ENCODE data around the gene CREBBP.

The CREBBP gene

DNA sequence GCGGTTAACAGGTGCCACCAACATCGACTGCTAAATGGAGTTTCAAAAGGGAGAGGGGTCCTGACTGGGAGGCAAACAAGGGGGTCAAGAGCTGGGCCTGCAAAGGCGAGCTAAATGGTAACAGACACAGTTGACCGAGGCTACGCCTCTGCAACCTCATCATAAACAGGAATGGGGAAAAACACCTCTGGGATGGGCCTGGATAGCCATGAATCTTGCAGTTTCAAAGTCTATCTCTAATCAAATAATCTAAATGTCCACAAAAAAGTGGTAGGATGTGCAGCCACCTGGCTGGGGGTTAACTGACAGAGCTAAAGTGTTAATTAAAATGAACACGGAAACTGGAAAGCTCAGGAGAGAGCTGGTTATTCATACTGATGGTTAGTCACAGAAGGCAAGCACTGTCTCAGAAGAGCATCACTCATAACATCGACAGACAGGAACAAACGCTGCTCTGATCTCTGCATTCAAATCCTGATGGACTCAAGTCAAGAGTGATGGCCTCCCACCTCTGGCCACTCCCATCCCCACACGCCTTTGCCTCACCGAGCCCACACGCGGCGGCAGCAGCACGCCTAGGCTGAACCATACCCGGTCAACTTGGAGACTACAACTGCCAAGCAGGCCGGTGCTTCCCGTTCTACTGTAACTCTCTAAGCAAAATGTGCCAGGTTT is 56.3 kb downstream of the CREBBP start:
- DNase-seq (ENCODE audit: low spot score), result no peak

DNA sequence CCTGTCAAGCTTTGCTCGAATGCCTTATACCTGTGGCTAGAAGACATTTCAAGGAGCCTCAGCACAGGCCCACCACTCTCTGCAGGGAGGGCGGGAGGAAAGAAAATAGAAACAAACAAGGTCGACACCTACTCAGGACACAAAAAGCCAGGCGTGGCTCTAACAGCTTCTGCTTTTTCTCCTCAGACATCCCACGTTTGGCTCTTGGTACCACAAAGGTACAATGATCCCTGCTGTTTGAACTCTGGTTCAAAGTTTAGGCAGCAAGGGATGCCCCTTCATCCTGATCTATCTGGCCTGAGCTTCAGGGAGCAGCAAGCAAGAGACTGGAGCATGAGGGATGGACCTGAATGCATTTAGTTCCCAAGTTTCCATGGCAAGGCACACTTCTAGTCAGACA is 57.1 kb downstream of the CREBBP start:
- DNase-seq (ENCODE audit: low spot score), result no peak

DNA sequence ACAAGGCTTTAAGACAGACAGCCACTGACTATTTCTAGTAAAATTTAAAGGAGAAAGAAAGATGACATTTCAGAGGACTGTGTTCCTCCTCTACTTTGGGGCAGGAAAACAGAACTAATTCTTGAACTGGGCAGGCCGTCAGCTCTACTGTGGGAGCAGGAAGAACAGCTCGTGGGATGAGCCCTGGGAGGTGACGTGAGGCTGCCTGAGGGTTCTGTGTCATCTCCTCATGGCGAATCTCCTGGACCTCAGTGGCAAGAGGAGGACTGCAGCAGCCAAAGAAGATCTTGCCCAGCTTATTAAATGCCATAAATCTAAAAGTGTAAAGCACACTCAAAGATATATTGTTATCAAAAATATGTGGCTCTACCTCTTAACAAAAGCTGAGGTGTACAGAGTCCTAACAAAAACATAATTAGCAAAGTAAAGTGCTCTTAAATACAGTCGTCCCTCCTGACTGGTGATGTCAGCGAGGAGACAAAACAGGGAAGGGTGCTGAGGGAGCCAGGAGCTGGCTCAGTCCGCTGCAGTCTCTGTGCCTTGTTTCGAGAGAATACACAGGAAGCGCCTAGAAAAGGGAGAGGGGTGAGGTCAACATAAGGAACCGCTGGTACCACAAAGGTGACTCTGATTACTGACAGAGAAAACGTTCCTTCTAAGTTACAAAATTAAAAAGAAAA is 58.0 kb downstream of the CREBBP start:
- DNase-seq (ENCODE audit: low spot score), result no peak

DNA sequence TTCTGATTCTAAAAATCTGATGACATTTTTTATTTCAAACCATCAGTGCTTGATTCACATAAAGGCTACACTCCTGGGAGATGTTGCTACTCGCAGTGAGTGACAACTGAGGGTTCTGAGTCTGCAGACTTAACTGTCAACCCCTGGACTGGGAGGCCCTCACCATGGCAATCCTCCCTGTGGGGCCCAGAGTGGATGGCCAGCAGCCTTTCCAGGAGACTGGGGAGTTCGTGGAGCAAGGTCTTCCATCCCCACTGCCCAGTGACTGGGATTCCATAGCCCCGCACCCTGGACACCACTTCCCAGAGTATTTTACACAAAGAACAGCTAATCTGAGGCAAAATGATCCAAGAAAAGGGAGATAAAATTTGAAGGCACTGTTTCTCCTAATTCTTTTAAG is 59.3 kb downstream of the CREBBP start:
- no peak for DNase-seq (ENCODE audit: low spot score)

DNA sequence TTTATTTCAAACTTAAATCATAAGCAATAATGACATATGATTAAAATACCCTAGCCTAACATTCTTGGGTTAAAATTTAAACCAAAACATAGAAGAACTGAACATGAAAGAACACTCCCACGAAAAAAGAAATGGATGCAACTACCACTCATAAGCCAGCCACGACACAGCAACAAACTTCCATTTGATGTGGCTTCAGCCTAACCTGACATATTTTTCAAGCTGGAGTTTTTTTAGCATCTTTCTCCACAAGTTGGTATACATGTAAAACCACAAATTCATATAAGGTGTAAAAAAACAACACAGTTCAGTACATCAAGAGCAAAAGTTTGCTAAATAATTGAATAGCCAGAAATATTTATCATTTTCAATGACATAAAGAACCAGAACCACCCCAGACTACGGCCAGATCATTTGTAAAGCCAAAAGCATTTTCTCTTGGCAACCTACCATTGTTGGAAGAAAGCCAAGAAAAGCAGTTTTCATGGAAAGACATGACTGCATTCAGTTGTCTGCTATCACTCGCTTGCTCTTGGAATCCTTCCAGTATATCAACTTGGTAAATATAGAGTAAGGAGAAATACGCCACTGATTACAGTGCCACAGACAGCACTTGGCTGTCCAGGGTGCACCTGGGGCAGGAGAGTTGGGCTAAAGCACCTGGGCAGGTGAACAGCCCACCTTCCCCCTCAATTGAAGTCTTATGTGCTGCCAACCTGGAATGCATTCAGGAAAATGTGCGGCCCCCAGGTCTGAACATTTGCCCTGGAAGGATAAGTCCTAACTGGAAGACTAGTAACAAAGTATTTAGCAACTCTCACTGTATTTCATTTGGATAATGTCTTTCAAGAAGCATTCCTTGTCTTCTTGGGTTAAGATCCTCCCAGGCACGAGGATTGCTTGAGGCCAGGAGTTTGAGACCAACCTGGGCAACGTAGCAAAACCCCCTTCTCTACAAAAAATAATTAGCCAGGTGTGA is 60.5 kb downstream of the CREBBP start:
- peak; percentile 78 for DNase-seq (ENCODE audit: low spot score)

DNA sequence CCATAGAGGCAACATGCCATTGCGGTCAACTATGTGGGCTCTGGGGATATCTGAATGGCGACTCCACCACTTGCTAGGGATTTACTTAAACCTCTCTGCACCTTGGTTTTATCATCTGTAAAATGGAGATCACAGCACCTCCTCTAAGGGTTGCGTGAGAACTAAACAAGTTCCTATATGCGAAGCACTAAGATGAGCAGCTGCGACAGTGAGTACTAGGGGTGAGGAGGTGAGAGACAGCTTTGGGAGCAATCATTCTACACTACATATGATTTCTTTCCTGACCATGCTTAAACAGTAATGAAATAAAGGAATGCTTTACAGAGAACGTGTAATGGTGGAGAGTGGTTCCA is 61.4 kb downstream of the CREBBP start:
- DNase-seq (ENCODE audit: low spot score), result no peak

DNA sequence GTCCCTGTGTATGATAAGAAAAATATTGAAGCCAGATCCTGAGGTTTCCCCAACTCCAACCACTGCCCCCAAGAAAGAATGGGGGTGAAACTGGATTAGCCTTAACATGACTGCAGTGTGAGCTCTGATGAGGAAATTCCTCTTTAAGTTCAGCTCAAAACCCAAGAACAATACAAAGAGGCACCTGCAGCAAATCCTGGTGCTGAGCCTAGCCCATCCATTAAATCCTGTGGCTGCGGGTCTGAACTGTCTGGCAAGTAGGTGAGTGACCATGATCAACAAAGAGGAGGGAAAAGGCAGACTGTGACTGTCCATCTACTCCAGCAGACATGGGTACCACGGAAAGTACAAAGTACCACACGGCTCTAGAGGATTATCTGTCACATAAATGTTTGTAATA is 64.2 kb downstream of the CREBBP start:
- DNase-seq (ENCODE audit: low spot score), result no peak

DNA sequence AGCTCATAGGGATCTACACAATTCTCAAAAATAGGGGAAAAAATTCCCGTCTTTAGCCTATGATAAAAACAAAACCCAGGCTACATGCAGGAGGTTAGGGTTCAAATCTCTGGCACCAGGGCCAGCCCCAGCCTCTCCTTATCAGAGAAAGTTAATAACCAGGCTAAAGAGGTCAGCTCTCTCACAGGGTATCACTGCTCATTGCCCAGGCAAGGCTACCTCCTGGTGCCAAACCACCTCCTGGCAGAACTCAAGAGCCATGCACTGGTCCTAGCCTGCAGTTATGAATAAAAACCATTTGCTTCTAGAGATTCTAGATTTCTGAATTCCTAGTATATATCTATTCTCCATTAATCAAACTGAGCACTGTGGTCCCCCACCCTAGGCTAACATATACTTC is 65.8 kb downstream of the CREBBP start:
- DNase-seq (ENCODE audit: low spot score), result no peak

DNA sequence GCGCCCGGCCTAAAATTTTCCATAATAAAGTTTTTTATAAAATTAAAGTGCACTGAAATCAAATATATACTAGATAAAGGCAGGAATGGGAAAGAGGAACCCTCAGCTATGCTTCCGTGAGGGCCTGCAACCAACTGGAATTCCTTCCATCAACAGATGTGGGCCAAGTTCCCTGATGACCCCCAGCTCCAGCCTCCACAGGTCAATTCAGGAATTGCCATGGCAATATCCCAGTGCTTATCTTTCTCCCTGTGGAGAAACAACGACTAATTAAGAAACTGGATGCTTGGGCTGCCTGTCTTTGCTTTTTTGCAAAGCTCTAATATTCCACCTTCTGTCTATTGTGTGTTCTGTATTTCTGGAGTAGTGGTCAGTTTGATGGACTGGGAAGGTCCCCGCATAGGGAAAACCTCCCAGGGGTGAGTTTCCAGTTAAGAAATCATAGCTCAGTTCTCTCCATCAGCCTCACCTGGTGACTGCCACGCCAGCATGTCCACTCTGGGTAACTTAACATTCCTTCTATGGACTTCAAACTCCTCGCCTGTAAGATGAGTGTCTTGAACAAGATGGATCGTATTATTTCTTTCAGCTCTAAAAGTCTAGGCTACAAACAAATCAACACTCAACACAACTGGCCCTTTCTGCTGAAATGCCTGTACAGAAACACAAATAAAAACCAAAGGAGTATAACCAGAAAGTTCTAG is 67.9 kb downstream of the CREBBP start:
- no peak for DNase-seq (ENCODE audit: low spot score)

DNA sequence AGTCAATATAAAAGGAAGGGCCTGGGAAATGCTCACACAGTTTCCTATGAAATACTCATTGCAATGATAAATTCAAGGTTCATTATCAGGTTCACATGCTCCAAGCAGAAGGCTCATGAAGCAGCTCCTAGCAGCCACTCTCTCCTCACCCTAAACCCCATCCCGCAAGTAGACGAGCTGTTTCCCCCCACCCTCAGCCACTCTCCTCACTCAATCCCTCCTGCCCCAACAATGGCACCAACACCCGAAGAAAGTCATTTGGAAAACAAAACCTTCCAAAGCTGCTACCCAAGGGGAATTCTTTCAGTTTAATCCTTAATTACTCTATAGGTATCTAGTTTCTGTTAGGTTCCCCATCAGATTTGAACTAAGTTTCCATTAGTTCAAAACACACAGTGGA is 69.7 kb downstream of the CREBBP start:
- DNase-seq (ENCODE audit: low spot score), result no peak

DNA sequence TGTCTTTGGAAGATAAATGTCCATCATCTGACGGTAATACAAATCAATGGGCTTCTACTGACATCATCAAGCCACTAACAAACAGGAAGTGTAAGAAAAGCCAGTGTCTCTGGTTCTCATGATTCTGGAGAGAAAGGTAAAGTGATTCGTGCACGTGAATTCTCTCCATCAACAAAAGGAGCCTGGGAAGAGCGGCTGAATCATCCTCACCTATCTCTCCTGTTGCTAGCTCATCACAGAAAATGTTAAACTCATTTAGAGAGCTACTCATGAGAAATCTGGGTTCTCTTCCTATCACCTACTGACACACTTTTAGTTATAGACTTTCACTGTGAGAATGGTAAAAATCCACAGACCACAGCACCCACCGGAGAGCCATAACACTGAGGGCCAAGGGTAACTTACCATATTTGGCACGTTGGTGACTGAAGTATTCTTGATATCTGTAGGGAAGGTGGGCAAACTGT is 70.3 kb downstream of the CREBBP start:
- DNase-seq (ENCODE audit: low spot score), result no peak

DNA sequence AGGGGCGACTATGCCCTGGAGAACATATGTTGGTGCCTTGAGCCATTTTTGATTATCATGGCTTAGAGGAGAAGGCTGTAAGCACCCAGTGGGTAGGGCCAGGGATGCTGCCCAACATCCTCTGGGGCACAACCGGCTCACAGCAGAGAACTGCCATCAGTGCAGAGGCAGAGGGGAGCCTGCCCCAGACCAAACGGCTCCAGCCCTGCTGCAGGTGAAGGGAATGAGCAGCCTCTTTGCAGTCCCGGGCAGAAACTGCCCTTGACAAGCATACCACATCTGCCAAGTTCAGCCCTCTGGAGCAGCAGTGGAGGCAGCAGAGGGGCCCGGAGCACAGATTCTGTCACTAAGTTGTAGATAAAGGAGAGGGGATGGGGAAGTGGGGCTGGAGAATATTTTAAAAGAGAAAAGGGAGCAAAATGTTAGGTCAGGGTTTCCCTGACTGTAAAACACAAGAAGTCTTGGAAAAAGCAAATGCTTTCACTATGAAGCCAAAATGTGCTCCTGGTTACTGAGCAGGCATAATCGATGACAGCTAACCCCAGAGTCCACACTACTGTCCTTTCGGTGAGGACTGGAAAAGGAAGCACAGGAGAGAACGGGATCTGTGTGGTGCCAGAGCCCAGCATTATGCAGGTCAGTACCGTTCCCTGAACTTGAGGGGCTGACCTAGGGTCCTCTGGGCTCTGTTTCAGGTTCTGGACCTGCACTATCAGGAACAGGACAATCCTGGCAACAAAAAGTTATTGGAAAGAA is 72.0 kb downstream of the CREBBP start:
- DNase-seq (ENCODE audit: low spot score), result no peak

DNA sequence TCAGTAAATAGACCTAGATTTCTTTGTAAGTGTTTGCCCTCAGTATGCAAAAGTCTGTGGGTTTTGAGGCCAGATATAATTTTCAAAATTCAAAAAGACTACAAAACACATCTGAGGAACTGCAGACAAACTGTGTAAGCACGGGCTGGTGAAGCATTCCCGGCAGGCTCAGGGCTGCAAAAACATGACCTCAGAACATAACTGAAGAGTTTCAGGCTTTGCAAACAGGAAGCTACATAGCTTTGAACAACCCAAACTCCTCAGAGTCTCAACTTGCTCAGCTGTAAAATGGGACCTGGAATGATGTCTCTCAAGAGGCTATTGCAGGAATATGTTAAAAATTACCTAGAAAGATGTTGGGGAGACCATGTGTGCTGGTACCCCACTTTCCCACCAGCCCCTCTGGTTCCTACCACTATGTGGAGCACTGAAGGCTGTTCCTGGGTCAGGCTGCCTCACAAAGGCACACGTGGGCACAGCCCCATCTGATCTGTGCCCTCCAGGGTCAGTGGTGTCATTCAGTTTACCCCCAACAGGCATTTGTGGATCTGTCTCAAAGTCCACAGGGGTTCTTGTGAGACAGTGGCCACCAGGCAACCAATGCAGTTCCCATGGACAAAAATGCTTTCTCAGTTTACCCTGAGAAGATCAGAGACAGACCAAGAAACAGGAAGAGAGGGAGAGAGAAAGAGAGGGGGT is 72.9 kb downstream of the CREBBP start:
- DNase-seq (ENCODE audit: low spot score), result no peak

DNA sequence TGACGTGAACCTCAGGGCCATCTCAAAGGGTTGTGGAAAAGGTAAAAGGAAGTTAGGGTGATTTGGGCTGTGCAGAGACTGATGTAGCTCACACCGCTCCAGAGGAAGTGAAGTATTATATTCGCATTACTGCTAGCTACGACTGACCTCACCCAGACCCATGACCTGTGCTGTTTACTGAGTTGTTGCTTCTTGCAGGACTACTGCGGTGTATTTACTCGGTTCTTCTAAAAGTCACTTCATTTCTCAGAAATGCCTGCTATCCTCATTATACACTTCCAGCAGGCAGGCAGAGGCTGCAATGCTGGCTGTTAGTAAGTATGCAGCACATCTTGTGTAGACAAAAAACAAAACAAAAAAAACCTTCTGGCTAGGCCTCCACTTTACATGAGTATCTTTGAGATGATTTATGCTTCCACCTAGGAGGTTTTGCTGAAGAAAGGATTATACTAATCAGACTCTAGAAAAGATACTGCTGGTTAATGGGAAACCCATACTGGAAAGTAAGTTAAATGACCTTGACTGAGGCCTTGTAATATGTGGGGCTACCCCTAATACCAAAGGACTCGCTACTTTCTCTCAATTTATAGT is 76.0 kb downstream of the CREBBP start:
- no peak for DNase-seq (ENCODE audit: low spot score)

DNA sequence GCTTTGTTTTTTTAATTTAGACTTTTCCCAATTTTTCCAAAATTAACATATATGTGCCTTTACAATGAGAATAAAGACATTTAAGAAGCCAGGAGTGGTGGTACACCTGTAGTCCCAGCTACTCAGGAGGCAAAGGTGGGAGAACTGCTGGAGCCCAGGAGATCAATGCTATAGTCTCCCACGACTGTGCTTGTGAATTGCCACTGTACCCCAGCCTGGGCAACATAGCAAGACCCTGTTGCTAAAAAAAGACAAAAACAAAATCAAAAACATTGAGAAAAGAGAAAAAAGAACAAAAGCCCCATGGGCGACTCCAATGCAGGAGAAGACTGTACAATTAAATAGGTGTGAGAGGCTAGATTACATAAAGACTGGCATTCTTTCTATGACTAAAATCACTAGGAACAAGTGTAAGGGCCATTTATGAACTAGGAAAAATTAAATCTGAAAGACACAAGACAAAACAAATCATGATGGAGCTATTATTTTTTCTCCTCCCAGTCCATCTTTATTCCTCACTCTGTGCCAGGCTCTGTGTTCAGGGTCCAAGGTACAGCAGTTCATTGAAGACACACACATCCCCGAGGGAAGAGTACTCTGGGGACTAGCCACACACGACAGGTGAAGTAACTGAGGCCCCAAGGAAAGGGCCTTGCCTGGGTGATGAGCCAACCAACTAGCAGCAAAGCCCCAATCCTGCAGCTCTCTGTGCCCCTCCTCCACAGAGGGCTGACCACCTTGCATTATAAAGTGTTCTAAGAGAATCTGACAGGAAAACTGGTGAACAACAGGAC is 79.8 kb downstream of the CREBBP start:
- DNase-seq (ENCODE audit: low spot score), result no peak

DNA sequence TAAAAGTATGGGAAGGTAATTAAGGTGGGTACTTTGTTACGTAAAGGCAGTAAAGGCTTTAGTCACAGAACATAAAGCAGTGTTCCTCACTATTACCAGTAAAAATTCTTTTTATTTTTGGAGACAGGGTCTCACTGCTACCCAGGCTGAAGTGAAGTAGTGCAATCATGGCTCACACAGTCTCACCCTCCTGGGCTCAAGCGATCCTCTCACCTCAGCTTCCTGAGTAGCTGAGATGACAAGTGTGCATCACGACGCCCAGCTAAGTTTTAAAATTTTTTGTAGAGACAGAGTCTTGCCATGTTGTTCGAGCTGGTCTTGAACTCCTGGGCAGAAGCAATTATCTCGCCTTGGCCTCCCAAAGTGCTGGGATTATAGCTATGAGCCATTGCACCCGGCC is 80.5 kb downstream of the CREBBP start:
- no peak for DNase-seq (ENCODE audit: low spot score)

DNA sequence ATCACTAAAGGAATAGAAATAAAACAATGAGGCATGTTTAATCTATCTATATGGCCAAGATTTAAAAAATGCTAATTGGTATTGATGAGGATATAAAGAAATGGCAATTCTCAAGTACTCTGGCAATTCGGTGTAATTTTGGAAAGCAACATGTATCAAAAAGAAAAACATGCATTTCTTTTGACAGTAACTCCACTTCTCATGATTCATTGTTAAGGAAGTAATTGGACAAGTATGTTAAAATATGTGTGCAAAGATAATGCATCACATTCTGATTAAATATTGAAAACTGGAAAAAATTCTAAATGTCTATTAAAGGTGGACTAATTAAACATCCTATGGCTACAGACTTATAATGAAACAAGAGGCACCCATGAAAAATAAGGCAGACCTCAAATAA is 81.2 kb downstream of the CREBBP start:
- DNase-seq (ENCODE audit: low spot score), result no peak

DNA sequence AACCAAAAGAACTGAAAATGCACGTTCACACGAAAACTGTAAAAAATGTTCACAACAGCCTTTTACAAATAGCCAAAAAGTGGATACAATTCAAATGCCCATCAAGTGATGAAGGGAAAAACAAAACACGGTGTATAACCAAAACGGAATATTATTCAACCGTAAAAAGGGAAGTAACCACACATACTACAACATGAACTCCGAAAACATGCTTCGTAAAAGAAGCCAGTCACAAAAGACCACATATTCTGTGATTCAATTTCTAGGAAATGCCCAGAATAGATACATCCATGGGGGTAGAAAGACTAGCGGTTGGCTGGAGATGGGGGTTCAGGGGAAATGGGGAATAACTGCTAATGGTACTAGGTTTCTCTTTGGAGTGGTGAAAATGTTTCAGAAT is 81.7 kb downstream of the CREBBP start:
- DNase-seq (ENCODE audit: low spot score), result no peak
